ENCODE results near the gene ARMC10.
"Not testable (repeated sequence)": the region's sequence is repeated elsewhere in the genome, so short reads cannot be mapped to it uniquely, and the experiment has no call there.

GRCh38 chr7:103095558-103095957, 20.6 kb downstream of the ARMC10 start:
- TF ChIP-seq CTCF, POLR2A (IDR thresholded peaks at IDR 0.05): not testable (repeated sequence)

All from right lobe of liver (tissue), 4 donors.